ENCODE results near the gene OR5T1.

The OR5T1 gene

GRCh38 chr11:56273854-56274253 is at the start of gene OR5T1:
TSS of gene OR5T1 (plus strand) at chr11:56274154. CDS start at chr11:56275639, 1,485 bp downstream.
- TF ChIP-seq CTCF (IDR thresholded peaks at IDR 0.05; ENCODE audit: insufficient read depth, low read depth, low read length, missing control alignments), result no peak
- DNase-seq (ENCODE audit: low read depth), result no peak
- no peak within 1 kb of the TSS for H3K4me3 ChIP-seq (ENCODE audit: low read length)

GRCh38 chr11:56234155-56234554 is 39.8 kb upstream of the OR5T1 start, which contains the start of gene OR5T2:
TSS of gene OR5T2 (minus strand) at chr11:56234255. CDS start at chr11:56233062, 1,193 bp downstream.
- H3K4me3 ChIP-seq (ENCODE audit: low read length), result no peak within 1 kb of the TSS
- DNase-seq (ENCODE audit: low read depth), result no peak
- no peak for TF ChIP-seq CTCF (IDR thresholded peaks at IDR 0.05; ENCODE audit: insufficient read depth, low read depth, low read length, missing control alignments)

DNA sequence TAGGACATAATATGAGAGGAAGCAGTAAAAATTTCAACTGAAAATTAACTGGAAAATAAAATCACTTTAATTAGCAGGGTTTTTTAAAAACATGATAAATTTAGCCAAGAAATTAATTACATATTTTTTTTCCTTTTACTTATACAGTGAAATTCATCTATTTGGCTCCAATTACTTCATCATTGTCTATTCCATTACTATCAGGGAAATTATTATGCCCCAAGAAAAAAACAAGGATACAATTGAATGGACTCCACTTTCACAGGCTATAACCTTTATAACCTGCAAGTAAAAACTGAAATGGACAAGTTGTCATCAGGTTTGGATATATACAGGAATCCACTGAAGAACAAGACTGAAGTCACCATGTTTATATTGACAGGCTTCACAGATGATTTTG is 22.0 kb upstream of the OR5T1 start, which contains the start of gene OR5T3:
OR5T3 (plus strand) TSS at position 301 of the 400 bp plus-strand sequence; CDS start at position 301, 0 bp downstream.
- DNase-seq (ENCODE audit: low read depth), result no peak
- no peak for TF ChIP-seq CTCF (IDR thresholded peaks at IDR 0.05; ENCODE audit: insufficient read depth, low read depth, low read length, missing control alignments)
- no peak within 1 kb of the TSS for H3K4me3 ChIP-seq (ENCODE audit: low read length)

GRCh38 chr11:56271092-56271491 is 2.9 kb upstream of the OR5T1 start:
- no peak overlapping the region for H3K4me3 ChIP-seq (ENCODE audit: low read length)
- TF ChIP-seq CTCF (IDR thresholded peaks at IDR 0.05; ENCODE audit: insufficient read depth, low read depth, low read length, missing control alignments), result no peak
- peak; percentile 15 for DNase-seq (ENCODE audit: low read depth)

GRCh38 chr11:56292154-56292553 is 18.2 kb downstream of the OR5T1 start, which contains the start of gene OR8H1:
TSS of gene OR8H1 (minus strand) at chr11:56292254. CDS start at chr11:56291062, 1,192 bp downstream.
- H3K4me3 ChIP-seq (ENCODE audit: low read length), result no peak within 1 kb of the TSS
- no peak for DNase-seq (ENCODE audit: low read depth)
- no peak for TF ChIP-seq CTCF (IDR thresholded peaks at IDR 0.05; ENCODE audit: insufficient read depth, low read depth, low read length, missing control alignments)

- TF ChIP-seq CTCF (IDR thresholded peaks at IDR 0.05; ENCODE audit: insufficient read depth, low read depth, low read length, missing control alignments), result no peak
- H3K4me3 ChIP-seq (ENCODE audit: low read length), result no peak overlapping the region
- no peak for DNase-seq (ENCODE audit: low read depth)
These were observed 22.9 kb downstream of the OR5T1 start for GRCh38 chr11:56296898-56297297.

- H3K4me3 ChIP-seq (ENCODE audit: low read length), result no peak overlapping the region
- DNase-seq (ENCODE audit: low read depth), result no peak
- TF ChIP-seq CTCF (IDR thresholded peaks at IDR 0.05; ENCODE audit: insufficient read depth, low read depth, low read length, missing control alignments), result no peak
These were observed 33.9 kb downstream of the OR5T1 start for GRCh38 chr11:56307836-56308235.
